GM12872 (cell line): ENCODE results near the gene TFPI.

Experiments used
- CTCF ChIP-seq: IDR thresholded peaks from 3 replicates; pipeline ENCODE4 v1.5.1; 2011; ENCODE audit warnings: low read depth, mild to moderate bottlenecking, low read length, moderate library complexity; ENCODE audit not compliant: insufficient read depth

TFPI gene

DNA sequence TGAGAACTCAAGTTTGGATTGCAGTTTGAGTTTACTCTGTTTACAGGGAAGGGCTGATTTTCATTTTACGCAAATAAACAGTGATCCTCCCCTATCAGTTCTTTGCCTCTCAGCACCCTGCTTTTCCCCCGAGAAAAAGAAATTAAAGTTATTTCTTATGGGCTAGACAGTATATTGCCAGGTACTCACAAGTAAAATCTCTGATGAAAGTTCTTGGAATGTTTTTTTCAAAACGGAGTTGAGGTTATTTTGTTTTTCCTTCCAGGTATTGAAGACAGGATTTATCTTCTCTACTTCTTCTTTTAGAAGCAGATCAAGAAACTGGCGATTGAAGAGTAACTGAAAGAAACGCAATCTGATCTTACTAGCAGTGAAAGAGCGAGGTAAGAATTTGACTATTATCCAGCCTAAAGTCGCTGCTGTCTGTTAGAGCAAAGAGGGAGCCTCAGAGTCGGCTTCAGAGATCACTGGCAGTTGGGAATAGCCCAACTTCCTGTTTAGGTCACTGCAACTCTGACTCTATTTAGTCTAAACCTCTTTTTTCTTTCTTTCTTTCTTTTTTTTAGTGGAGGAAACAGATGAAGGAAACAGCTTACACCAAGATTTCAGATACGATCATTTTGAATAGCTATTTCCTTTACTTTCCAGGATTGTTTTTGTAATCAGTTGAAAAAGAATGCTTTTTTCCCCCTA lies at the start of gene TFPI:
Gene TFPI (minus strand): TSS at position 425 of the 693 bp plus-strand sequence. CDS start 50,667 bp downstream, outside the sequence.
- no peak for TF ChIP-seq CTCF

DNA sequence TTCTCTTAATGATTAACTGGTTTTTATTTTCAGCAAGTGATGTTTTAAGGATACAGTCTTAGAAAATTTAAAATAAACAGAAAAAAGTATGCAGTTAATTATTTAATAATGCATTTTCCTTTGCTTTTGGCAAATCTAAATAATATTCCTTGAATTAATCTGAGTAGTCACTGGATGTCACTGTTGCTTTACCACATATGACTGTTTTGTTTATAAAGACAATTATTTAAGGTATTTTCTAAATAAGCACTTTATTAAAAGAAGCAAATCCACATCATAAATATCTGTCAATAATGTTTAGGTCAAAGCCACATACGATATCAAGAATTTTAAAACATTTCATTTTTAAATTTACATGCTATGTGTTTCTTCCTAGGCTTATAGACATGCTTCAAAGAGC lies 40.6 kb upstream of the TFPI start:
- no peak for TF ChIP-seq CTCF

GRCh38 chr2:187593697-187594096 lies 39.5 kb upstream of the TFPI start:
- TF ChIP-seq CTCF, result no peak

GRCh38 chr2:187593098-187593497 lies 38.9 kb upstream of the TFPI start:
- TF ChIP-seq CTCF, result no peak

- TF ChIP-seq CTCF, result no peak
These were observed 35.9 kb upstream of the TFPI start for GRCh38 chr2:187590175-187590574.

DNA sequence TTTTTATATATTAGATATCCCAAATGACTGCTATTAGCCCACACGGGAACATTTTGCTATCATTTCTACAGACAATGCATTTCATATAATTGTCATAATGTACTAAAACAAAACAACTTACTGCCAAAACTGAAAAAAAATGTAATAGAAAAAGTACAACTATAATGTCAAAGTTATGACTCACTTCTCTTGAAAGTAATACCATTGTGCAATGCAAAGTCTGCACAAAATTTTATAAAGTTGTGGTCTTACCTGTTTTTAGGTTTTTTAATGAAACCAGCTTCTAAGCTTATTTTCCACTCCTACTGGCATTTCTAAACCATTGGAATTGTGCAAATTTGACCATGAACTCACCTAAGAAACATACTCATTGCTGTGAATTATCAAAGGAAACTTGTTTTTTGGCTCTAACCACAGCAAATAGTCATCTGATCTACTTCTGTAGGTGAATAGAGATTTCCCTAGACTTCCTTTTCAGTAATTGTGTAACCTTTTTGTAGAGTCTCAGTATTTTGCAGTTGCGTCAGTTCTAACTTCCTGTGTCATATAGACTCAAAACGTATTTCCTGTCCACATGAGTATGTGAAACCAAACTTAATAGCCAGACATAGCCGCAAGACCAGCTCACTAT lies 31.9 kb upstream of the TFPI start:
- TF ChIP-seq CTCF, result no peak

GRCh38 chr2:187581125-187581896 lies 27.1 kb upstream of the TFPI start:
- TF ChIP-seq CTCF, result peak; percentile 69
